ENCODE results near the gene ZBED2.
"Not testable (repeated sequence)": the region's sequence is repeated elsewhere in the genome, so short reads cannot be mapped to it uniquely, and the experiment has no call there.

ZBED2 gene

GRCh38 chr3:111595232-111595631 lies at the start of gene ZBED2:
TSS of gene ZBED2 (minus strand) at chr3:111595346. CDS start at chr3:111594201, 1,145 bp downstream.
- no peak for TF ChIP-seq Cebpa-rat (IDR thresholded peaks at IDR 0.05)
- Histone ChIP-seq H3K27me3 (no peaks in the 10 kb centered on the region), H4K20me1 (no peaks in the 10 kb centered on the region), H3K4me1 (no peaks in the 10 kb centered on the region), H3K9ac (no peak within 1 kb of the TSS), H3K4me3 (no peak within 1 kb of the TSS), H3K4me2 (no peak within 1 kb of the TSS), H3K36me3 (peaks cover 69% of the 10 kb centered on the region), H3K9me3 (no peaks in the 10 kb centered on the region), H3K27ac (no peak within 1 kb of the TSS)

GRCh38 chr3:111639316-111639715 lies 44.2 kb upstream of the ZBED2 start:
- H3K9me3 ChIP-seq, result peaks cover 54% of the 10 kb centered on the region
- H3K36me3 ChIP-seq, result peaks cover 45% of the 10 kb centered on the region
- no peaks in the 10 kb centered on the region for H4K20me1 ChIP-seq
- no peaks in the 10 kb centered on the region for H3K4me1 ChIP-seq
- H3K9ac ChIP-seq, result no peak overlapping the region
- no peak overlapping the region for H3K27ac ChIP-seq
- no peak overlapping the region for H3K4me3 ChIP-seq
- no peaks in the 10 kb centered on the region for H3K27me3 ChIP-seq
- H3K4me2 ChIP-seq, result no peak overlapping the region
- TF ChIP-seq Cebpa-rat (IDR thresholded peaks at IDR 0.05), result no peak

GRCh38 chr3:111636366-111636885 lies 41.3 kb upstream of the ZBED2 start:
- H4K20me1 ChIP-seq, result no peaks in the 10 kb centered on the region
- no peaks in the 10 kb centered on the region for H3K27me3 ChIP-seq
- no peak overlapping the region for H3K4me2 ChIP-seq
- no peak for TF ChIP-seq Cebpa-rat (IDR thresholded peaks at IDR 0.05)
- peaks cover 32% of the 10 kb centered on the region for H3K9me3 ChIP-seq
- H3K4me3 ChIP-seq, result no peak overlapping the region
- no peak overlapping the region for H3K27ac ChIP-seq
- no peaks in the 10 kb centered on the region for H3K4me1 ChIP-seq
- H3K9ac ChIP-seq, result no peak overlapping the region
- peaks cover 45% of the 10 kb centered on the region for H3K36me3 ChIP-seq

GRCh38 chr3:111635403-111635802 lies 40.3 kb upstream of the ZBED2 start:
- H4K20me1 ChIP-seq, result no peaks in the 10 kb centered on the region
- TF ChIP-seq Cebpa-rat (IDR thresholded peaks at IDR 0.05), result no peak
- H3K4me3 ChIP-seq, result no peak overlapping the region
- no peaks in the 10 kb centered on the region for H3K4me1 ChIP-seq
- no peak overlapping the region for H3K27ac ChIP-seq
- peaks cover 37% of the 10 kb centered on the region for H3K36me3 ChIP-seq
- no peak overlapping the region for H3K4me2 ChIP-seq
- H3K27me3 ChIP-seq, result no peaks in the 10 kb centered on the region
- no peak overlapping the region for H3K9ac ChIP-seq
- peaks cover 23% of the 10 kb centered on the region for H3K9me3 ChIP-seq

- H3K9me3 ChIP-seq, result peaks cover 34% of the 10 kb centered on the region
- not testable (repeated sequence) for H3K4me2 ChIP-seq
Measured at GRCh38 chr3:111630638-111631037, 35.5 kb upstream of the ZBED2 start.

GRCh38 chr3:111629018-111629417 lies 33.9 kb upstream of the ZBED2 start:
- H3K4me1 ChIP-seq, H3K4me2 ChIP-seq, H3K4me3 ChIP-seq, H3K27me3 ChIP-seq, H4K20me1 ChIP-seq, H3K9ac ChIP-seq, H3K27ac ChIP-seq: not testable (repeated sequence)
- Histone ChIP-seq H3K36me3 (peaks cover 51% of the 10 kb centered on the region), H3K9me3 (peaks cover 41% of the 10 kb centered on the region)

More at GRCh38 chr3:111630638-111631037, 35.5 kb upstream of the ZBED2 start:
- not testable (repeated sequence) for H4K20me1 ChIP-seq, H3K9ac ChIP-seq, H3K27me3 ChIP-seq, H3K4me1 ChIP-seq, H3K4me3 ChIP-seq, H3K27ac ChIP-seq
- peaks cover 35% of the 10 kb centered on the region for H3K36me3 ChIP-seq

GRCh38 chr3:111627092-111627491 lies 31.9 kb upstream of the ZBED2 start:
- no peak for TF ChIP-seq Cebpa-rat (IDR thresholded peaks at IDR 0.05)
- no peaks in the 10 kb centered on the region for H3K4me1 ChIP-seq
- peaks cover 63% of the 10 kb centered on the region for H3K36me3 ChIP-seq
- 0 out of 2 replicates have a peak overlapping the region, but pooled peaks have one; percentile 5 for H3K4me3 ChIP-seq
- no peak overlapping the region for H3K9ac ChIP-seq
- no peaks in the 10 kb centered on the region for H4K20me1 ChIP-seq
- no peak overlapping the region for H3K4me2 ChIP-seq
- H3K27ac ChIP-seq, result no peak overlapping the region
- H3K27me3 ChIP-seq, result no peaks in the 10 kb centered on the region
- peaks cover 41% of the 10 kb centered on the region for H3K9me3 ChIP-seq

GRCh38 chr3:111621535-111621934 lies 26.4 kb upstream of the ZBED2 start:
- H3K9me3 ChIP-seq, result peaks cover 23% of the 10 kb centered on the region
- no peaks in the 10 kb centered on the region for H4K20me1 ChIP-seq
- no peaks in the 10 kb centered on the region for H3K4me1 ChIP-seq
- no peak overlapping the region for H3K4me2 ChIP-seq
- no peak overlapping the region for H3K4me3 ChIP-seq
- no peaks in the 10 kb centered on the region for H3K27me3 ChIP-seq
- no peak overlapping the region for H3K9ac ChIP-seq
- H3K27ac ChIP-seq, result no peak overlapping the region
- no peak for TF ChIP-seq Cebpa-rat (IDR thresholded peaks at IDR 0.05)
- H3K36me3 ChIP-seq, result peaks cover 65% of the 10 kb centered on the region

- Histone ChIP-seq H3K4me2 (no peak overlapping the region), H3K27me3 (no peaks in the 10 kb centered on the region), H4K20me1 (no peaks in the 10 kb centered on the region), H3K36me3 (peaks cover 63% of the 10 kb centered on the region), H3K4me3 (no peak overlapping the region), H3K27ac (no peak overlapping the region), H3K9ac (no peak overlapping the region), H3K9me3 (peaks cover 31% of the 10 kb centered on the region), H3K4me1 (no peaks in the 10 kb centered on the region)
- TF ChIP-seq Cebpa-rat (IDR thresholded peaks at IDR 0.05), result no peak
Measured at GRCh38 chr3:111619833-111620232, 24.7 kb upstream of the ZBED2 start.

- peaks cover 63% of the 10 kb centered on the region for H3K36me3 ChIP-seq
Measured at GRCh38 chr3:111618945-111619344, 23.8 kb upstream of the ZBED2 start.

More at GRCh38 chr3:111618945-111619344, 23.8 kb upstream of the ZBED2 start:
- no peaks in the 10 kb centered on the region for H4K20me1 ChIP-seq
- no peak overlapping the region for H3K4me2 ChIP-seq
- TF ChIP-seq Cebpa-rat (IDR thresholded peaks at IDR 0.05), result no peak
- peaks cover 27% of the 10 kb centered on the region for H3K9me3 ChIP-seq
- no peak overlapping the region for H3K4me3 ChIP-seq
- no peaks in the 10 kb centered on the region for H3K4me1 ChIP-seq
- H3K27me3 ChIP-seq, result no peaks in the 10 kb centered on the region
- H3K27ac ChIP-seq, result no peak overlapping the region
- no peak overlapping the region for H3K9ac ChIP-seq

Measured in BLaER1 (cell line).